GM12875 (cell line): ENCODE measurements around the gene MYO5B.

Source experiments
- H3K4me3 ChIP-seq: one replicate; pipeline ENCODE4 v1.5.1; 2011; ENCODE audit warnings: low read depth, low read length, control low read depth
- CTCF ChIP-seq: IDR thresholded peaks from 2 replicates; pipeline ENCODE4 v1.5.1; 2011; ENCODE audit warnings: low read depth, mild to moderate bottlenecking, control low read depth, inconsistent platforms, low read length, moderate library complexity, borderline replicate concordance; ENCODE audit not compliant: insufficient read depth

The MYO5B gene

GRCh38 chr18:49857708-49858107 is 337.2 kb downstream of the MYO5B start:
- H3K4me3 ChIP-seq: no peak overlapping the region
- no peak for TF ChIP-seq CTCF

- no peak overlapping the region for H3K4me3 ChIP-seq
- TF ChIP-seq CTCF: no peak
These were observed 338.5 kb downstream of the MYO5B start for GRCh38 chr18:49856496-49856895.

GRCh38 chr18:49855711-49856415 is 339.1 kb downstream of the MYO5B start:
- TF ChIP-seq CTCF: no peak
- H3K4me3 ChIP-seq: no peak overlapping the region

DNA sequence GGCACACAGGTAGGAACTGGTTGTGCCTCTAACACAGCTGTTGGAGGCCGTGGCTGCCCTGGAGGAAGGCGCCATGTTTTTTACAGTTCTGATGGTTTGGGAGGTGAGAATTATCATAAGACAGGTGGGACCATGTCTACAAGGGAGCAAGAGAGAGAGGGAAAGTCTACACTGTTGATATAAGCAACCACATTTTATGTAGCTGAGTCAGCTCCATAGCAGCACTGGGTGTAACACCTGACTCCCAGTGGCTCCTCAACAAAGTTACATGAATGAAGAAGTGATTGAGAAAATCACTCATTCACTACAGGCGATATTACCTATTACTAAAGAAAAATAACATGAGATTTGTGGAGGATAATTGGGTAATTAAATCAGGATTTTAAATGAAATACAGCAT is 340.3 kb downstream of the MYO5B start:
- no peak overlapping the region for H3K4me3 ChIP-seq
- no peak for TF ChIP-seq CTCF

DNA sequence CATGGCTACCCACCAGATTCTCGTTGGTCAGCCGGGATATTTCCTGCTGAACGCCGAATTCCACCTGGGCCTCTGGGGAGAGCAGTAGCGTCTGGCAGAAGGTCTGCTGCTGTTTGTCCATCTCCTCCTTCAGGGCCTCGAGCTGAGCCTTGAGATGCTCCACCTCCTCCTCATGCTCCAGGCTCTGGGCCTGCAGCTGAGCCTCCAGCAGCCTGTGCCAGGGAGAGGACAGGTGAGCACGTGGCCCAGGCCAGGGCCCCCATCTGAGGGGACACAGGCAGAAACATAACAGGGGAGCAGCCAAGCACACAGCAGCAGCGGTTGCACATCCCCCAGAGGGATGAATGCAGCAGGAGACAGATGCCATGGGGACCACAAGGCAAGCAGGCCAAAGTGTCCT is 341.5 kb downstream of the MYO5B start:
- no peak for TF ChIP-seq CTCF

GRCh38 chr18:49853011-49853410 is 341.9 kb downstream of the MYO5B start:
- TF ChIP-seq CTCF: no peak
- no peak overlapping the region for H3K4me3 ChIP-seq

More for the DNA sequence above, 341.5 kb downstream of the MYO5B start:
- H3K4me3 ChIP-seq: no peak overlapping the region

GRCh38 chr18:49851624-49852023 is 343.3 kb downstream of the MYO5B start:
- TF ChIP-seq CTCF: no peak
- H3K4me3 ChIP-seq: no peak overlapping the region
